ENCODE data around the gene SDCCAG8.

The SDCCAG8 gene

GRCh38 chr1:243482141-243483022, 226.5 kb downstream of the SDCCAG8 start:
- no peak overlapping the region for H3K4me3 ChIP-seq (ENCODE audit: low read depth, low read length)
- TF ChIP-seq CTCF (IDR thresholded peaks at IDR 0.05; ENCODE audit: low read depth, low read length): no peak

DNA sequence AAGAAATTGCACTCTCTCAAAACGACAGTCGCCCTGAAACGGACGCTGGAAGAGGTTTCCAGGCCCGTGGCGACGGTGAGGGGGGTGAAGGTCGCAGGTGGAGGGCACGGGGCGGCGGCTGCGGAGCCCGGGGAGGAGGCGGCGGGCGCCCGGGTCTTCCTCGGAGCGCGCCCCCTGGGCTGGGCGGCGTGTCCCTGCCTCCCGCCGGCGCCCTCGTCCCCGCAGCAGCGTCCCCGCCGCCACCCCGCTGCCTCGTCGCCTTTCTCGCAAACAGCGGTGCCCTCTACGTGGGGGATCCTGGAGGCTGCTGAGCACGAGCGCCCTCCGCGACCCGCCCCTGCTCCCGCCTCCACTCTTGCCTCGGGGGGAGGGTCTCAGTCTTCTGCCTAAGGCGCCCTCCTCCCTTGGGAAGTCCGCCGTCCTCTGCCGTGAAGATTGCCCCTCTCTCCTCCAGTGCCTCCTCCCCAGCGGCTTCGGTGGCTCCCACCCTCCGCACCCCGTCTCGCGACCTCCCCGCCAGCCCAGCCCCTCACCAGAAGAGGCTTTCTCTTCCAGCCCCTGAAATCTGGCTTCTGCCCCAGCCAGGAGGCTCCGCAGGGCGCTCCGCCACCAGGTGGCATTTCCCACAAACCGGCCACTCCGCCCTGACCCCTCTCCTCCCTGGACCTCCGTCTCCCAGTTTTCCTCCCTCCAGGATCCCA, 227.4 kb downstream of the SDCCAG8 start:
- H3K4me3 ChIP-seq (ENCODE audit: low read depth, low read length): no peak overlapping the region
- TF ChIP-seq CTCF (IDR thresholded peaks at IDR 0.05; ENCODE audit: low read depth, low read length): no peak

- no peak for TF ChIP-seq CTCF (IDR thresholded peaks at IDR 0.05; ENCODE audit: low read depth, low read length)
- no peak overlapping the region for H3K4me3 ChIP-seq (ENCODE audit: low read depth, low read length)
These were observed 228.1 kb downstream of the SDCCAG8 start for GRCh38 chr1:243483952-243484351.

DNA sequence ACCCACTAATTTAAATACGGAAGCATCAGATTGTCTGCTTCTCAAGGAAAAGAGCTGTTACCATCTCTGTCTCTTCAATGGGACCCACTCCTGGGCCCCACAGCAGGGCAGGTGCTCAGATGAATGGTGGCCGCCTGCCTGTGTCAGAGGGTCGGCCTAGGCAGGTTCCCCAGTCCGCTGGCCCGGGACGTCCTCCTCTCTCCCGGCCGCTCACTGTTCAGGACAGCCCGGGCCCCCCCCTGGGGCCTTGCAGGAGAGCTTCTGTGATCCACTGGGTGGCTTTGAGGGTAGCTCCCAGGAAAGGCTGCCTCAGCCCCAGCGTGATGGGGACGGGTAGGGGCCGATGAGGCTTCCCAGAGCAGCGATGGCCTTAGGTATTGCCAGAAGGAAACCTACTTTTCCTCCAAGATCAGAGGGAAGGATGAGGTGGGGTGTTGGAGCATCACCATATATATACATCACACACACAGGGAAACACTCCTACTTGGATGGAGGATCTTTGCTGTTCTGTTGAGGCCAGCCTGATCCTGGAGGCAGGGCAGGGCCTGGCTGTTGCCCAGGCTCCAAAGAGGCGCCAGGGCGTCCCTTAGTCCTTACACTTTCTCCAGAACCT, 231.3 kb downstream of the SDCCAG8 start:
- TF ChIP-seq CTCF (IDR thresholded peaks at IDR 0.05; ENCODE audit: low read depth, low read length): no peak
- no peak overlapping the region for H3K4me3 ChIP-seq (ENCODE audit: low read depth, low read length)

GRCh38 chr1:243487649-243488227, 231.9 kb downstream of the SDCCAG8 start:
- TF ChIP-seq CTCF (IDR thresholded peaks at IDR 0.05; ENCODE audit: low read depth, low read length): no peak
- H3K4me3 ChIP-seq (ENCODE audit: low read depth, low read length): no peak overlapping the region

DNA sequence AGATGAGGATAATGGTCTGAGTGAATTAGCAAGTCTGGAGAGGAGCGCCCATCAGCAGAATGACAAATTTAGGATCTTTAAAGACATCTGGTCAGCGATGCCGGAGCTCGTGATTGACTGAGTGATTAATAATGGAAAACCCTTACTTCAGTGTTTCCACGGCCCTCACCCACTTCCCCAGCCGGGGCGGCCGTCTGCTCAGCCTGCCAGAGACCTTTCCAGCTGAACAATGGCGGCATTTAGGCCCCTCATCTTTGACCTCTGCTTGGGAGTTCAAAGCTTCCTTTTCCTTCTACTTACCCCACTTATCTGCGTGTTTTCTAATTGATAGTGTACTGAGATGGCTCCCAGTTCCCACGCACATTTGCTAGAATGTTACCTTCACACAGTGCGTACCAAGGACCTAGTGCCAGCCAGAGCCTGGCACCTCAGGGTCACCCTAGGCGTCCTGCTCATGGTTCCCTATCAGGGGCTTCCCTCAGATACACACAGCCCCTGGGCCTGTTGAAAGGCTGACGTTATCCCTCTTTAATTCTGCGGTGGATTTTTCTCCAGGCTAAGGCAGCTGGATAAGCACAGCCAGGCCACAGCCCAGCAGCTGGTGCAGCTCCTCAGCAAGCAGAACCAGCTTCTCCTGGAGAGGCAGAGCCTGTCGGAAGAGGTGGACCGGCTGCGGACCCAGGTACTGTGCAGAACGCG, 232.8 kb downstream of the SDCCAG8 start:
- TF ChIP-seq CTCF (IDR thresholded peaks at IDR 0.05; ENCODE audit: low read depth, low read length): no peak
- H3K4me3 ChIP-seq (ENCODE audit: low read depth, low read length): no peak overlapping the region
